IPS-15b (cell line): ENCODE data around the gene CLCF1.

Experiments
- H3K27me3 ChIP-seq: one replicate; pipeline ENCODE4 v1.6.1; 2013; ENCODE audit warnings: low read length; ENCODE audit not compliant: control insufficient read depth, insufficient read depth
- H3K36me3 ChIP-seq: one replicate; pipeline ENCODE4 v1.6.1; 2013; ENCODE audit warnings: low read length; ENCODE audit not compliant: control insufficient read depth, insufficient read depth
- H3K4me1 ChIP-seq: one replicate; pipeline ENCODE4 v1.6.1; 2013; ENCODE audit warnings: mild to moderate bottlenecking, low read length; ENCODE audit not compliant: control insufficient read depth, insufficient read depth
- H3K4me3 ChIP-seq: one replicate; pipeline ENCODE4 v1.5.1; 2013; ENCODE audit warnings: low read depth, low read length
- H3K9ac ChIP-seq: one replicate; pipeline ENCODE4 v1.6.1; 2013; ENCODE audit warnings: low read depth, mild to moderate bottlenecking, low read length
- H3K9me3 ChIP-seq: one replicate; pipeline ENCODE4 v1.6.1; 2013; ENCODE audit warnings: mild to moderate bottlenecking, low read length; ENCODE audit not compliant: control insufficient read depth, insufficient read depth

The CLCF1 gene

DNA sequence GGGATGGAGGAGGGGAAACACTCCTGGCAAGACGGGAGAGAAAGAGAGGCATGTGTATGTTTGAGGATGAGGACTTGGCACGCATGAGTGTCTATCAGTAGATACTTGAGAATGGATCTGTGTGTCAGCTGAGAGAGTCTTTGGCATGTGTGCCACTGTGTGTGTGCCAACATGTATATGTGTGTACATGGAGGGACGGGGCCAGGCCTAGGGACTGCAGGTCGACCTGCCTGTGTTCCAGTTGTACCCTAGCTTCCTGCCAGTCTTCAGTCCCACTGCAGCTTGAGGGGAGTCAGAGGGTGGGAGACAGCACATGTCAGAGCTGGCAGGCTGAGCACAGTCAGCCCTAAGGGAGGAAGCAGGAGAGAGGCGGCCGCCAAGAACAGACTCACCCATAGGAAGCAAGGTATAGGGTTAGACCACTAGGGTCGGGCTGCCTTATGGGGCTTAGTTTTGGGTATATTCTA is 5.6 kb downstream of the CLCF1 start:
- Histone ChIP-seq H3K4me1 (peaks cover 17% of the 10 kb centered on the region), H3K4me3 (no peak overlapping the region), H3K27me3 (peaks cover 28% of the 10 kb centered on the region), H3K9ac (no peak overlapping the region), H3K36me3 (peaks cover 3% of the 10 kb centered on the region), H3K9me3 (no peaks in the 10 kb centered on the region)

DNA sequence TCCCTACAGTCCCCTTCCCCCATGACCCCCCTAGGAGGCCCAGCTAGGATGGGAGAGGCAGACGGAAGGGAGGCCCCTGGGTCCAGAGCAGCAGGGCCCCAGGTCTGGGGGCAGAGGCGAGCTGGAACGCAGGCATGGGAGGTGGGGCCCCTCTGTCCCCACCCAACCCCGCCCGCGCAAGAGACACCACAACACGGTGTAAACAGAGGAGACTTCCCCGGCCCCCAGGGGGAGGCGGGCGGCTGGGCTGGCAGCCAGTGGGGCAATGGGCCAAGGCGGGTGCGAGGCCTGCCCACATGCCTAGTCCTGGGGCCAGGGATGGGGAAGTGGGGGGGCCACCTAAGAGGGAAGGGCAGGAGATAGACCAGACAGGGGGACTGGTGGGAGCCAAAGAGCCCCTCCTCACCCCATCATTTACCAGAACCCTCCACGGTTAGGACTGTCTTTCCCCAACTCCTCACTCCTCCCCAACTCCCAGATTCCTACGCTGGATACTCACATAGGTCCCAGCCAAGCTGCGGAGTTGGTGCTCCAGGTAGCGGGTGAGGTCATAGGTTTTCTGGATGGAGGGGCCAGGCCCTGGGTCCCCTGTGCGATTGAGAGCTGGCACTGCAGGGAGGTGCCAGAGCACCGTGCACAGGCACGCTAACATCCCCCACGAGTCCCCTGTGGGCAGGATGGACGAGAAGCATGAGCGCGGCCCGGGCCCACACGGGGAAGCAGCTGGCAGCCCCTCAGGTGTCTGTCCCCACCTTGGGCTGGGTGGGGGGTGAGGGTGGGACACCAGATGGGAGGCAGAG is 6.2 kb downstream of the CLCF1 start:
- Histone ChIP-seq H3K27me3 (peaks cover 30% of the 10 kb centered on the region), H3K36me3 (peaks cover 3% of the 10 kb centered on the region), H3K9me3 (no peaks in the 10 kb centered on the region), H3K9ac (no peak overlapping the region), H3K4me3 (no peak overlapping the region), H3K4me1 (peaks cover 17% of the 10 kb centered on the region)

DNA sequence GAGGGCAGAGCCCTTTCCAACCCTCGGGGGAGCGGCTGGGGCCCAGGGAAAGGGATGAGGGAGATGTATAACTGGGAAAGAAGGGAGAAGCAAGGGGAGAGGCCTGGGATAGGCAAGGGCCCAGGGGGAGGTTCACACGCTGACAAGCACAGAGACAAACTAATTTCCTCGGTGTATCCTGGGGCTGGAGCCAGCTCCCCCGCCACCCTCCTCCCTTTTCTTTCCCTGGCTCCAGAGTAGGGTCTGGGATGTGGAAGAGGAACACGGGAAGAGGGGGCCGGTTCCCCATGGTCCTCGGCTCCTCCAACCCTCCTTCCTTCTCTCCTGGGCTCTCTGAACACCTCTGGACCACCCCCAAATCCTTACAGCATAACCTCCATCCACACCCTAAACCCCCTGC is 6.9 kb downstream of the CLCF1 start:
- Histone ChIP-seq H3K4me1 (peaks cover 14% of the 10 kb centered on the region), H3K36me3 (peaks cover 3% of the 10 kb centered on the region), H3K27me3 (peaks cover 23% of the 10 kb centered on the region), H3K9ac (no peak overlapping the region), H3K4me3 (no peak overlapping the region), H3K9me3 (no peaks in the 10 kb centered on the region)

DNA sequence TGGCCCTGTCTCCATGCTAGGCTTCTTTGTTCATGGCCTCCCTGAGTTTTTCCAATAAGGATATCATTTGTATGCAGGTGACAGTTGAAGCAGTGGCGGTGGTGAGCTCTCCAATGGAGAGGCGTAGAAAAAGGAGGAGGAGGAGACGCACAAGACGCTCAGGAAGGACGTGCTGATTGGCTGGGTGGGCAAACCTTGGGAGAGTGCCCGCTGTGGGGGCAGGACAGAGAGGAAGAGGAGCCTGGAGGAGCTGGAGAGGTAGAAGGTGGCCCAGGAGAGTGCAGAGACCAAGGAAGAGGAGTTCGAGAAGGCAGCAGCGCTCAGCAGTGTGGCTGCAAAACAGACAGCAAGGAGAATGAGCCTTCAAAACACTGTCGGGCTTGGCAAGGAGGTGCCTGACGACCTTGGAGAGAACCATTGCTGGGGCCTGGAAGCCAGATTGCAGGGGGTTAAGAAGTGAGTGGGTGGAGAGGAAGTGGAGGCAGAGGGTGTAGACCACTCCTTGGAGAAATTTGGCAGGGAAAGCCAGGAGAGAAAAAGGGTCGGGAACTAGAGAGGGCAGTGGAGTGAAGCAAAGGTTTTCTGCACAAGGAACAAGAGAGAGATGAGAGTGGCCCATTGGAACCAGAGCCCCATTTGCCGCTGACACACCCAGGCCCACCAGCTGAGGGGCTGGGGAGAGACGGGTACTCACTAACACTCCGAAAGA is 7.5 kb downstream of the CLCF1 start:
- peaks cover 8% of the 10 kb centered on the region for H3K4me1 ChIP-seq
- H3K9me3 ChIP-seq, result no peaks in the 10 kb centered on the region
- H3K27me3 ChIP-seq, result peaks cover 19% of the 10 kb centered on the region
- H3K9ac ChIP-seq, result peak overlapping the region; percentile 12
- H3K36me3 ChIP-seq, result peaks cover 3% of the 10 kb centered on the region
- H3K4me3 ChIP-seq, result no peak overlapping the region

DNA sequence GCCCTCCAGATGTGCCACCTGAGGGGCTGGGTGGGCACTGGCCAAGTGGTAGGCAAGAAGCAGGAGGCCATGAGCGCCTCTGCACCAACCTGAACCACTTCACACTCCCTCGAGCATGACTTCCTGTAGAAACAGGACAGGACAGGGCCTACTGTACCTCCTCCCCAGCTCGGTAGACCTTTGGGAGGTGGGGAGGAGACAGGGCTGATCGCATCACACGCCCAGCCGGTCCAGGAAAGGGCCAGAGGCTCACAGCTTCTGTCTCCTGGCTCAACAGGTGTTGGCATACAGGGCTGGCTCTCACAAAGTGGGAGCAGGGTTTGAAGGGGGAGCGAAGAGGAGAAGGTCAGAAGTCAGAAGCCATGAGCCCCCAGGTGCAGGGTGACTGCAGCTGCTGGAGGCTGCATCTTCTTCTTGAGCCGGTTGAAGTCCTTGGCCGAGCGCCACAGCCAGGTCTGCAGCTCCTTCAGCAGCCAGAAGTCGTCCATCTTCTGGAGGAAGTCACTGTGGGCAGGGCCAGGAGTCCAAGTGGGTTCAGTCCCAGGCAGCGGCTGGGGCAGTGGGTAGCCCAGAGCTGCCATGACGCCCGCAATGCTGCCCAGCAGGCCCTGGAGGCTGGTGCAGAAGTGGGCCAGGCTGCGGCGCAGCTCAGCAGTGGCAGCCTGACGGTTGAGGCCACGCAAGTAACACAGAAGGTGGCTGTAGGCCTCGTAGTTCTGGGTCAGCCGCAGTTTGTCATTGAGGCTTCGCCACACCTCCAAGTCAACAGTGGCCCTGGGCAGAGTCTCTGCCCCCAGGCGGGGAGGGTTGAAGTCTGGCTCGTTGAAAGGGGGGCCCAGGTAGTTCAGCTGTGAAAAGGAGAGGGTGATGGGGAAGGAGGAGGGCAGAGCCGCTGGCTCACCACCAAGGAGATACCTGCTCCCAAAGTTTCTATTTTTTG is 8.3 kb downstream of the CLCF1 start:
- H3K4me3 ChIP-seq, result no peak overlapping the region
- H3K27me3 ChIP-seq, result peaks cover 19% of the 10 kb centered on the region
- no peaks in the 10 kb centered on the region for H3K9me3 ChIP-seq
- H3K9ac ChIP-seq, result no peak overlapping the region
- peaks cover 2% of the 10 kb centered on the region for H3K4me1 ChIP-seq
- H3K36me3 ChIP-seq, result peaks cover 3% of the 10 kb centered on the region

DNA sequence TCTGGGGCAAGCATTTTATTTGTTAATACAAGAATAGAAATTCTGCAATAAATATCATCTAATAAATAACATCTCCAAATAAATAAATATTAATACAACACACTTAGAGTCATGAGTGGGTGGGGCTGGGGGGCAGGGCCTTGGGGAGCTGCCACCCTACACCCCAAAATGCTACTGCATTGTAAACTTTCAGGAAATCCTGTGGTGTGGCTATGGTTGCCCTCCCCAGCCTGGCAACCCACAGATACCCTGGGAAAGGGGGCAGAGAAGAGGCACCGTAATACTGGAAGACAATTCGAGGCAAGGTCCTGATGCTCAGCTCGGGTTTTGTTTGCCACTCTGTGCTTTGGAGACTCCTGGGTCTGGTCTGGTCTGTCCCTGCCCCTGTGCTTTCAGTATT is 9.2 kb downstream of the CLCF1 start:
- Histone ChIP-seq H3K9ac (no peak overlapping the region), H3K4me1 (no peaks in the 10 kb centered on the region), H3K27me3 (peaks cover 10% of the 10 kb centered on the region), H3K9me3 (no peaks in the 10 kb centered on the region), H3K4me3 (no peak overlapping the region), H3K36me3 (peaks cover 3% of the 10 kb centered on the region)

DNA sequence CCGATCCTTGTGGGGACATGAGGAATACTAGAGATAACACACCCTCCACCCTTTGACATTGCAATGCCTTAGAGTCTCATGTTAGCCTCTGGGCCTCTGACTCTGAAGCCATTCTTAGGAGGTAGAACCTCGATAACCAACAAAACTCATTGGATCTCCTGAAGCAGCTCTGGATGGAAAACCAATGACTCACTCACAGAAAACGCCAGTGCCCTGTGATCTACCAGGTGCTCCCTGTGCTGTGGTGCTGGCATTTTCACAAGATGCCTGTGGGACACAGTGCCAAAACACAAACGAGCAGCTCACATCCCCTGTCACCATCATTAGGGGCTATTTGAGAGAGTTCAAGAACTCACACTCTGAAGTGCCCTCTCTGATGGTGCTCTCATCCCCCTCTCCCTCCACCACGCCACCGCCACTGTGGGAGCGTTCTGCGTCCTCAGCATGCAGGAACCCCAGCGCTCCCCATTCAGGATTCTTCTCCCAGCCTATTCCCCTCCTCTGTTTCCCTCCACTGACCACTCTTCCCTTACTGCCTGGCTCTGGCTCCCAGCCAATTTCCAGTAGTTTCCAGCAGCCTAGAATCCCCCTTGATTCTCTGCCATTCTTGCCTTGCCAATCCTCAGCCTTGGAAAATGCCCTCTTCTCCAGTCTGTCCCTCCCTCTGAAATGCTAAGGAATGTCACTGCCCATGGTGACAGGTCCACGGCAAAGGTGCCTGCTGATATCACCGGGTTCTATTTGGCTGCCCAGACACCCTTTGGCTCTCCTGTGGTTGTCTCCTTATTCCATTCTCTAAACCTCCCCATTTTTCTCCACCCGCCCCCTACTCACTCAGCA is 15.3 kb downstream of the CLCF1 start:
- Histone ChIP-seq H3K27me3 (peaks cover 8% of the 10 kb centered on the region), H3K36me3 (no peaks in the 10 kb centered on the region), H3K9me3 (no peaks in the 10 kb centered on the region), H3K9ac (no peak overlapping the region), H3K4me1 (peaks cover 15% of the 10 kb centered on the region), H3K4me3 (no peak overlapping the region)

DNA sequence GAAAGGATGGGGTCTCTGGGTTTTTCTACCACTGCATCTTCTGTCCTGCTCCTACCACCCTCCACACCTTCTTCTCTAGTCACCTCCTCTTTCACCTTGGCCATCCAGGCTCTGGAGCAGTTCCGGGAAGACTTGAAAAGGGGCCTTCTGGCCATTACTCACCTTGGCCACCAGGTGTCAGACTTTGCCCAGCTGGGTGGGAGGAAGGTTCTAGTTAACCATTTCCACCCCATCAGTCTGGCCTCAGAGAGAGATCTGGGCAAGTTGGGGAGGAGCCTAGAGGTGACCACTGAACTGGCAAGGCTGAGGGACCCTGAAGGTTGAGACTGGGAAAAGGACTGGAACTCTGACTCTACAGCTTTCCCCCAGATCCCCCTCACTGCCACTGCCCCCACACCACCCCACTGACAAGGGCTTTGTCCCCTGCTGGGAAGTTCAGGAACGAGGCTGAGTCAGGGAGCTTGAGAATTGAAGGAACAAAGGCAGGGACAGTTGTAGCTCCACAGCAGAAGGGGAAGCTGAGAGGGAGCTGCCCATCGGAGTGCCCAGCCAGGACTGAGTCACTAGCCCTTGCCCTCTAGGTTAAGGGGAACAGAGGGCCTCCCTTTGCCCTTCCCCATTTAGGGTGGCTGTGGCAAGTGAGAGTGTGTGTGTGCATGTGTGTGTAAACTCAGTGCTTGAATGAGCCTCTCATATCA is 16.4 kb downstream of the CLCF1 start:
- Histone ChIP-seq H3K9ac (no peak overlapping the region), H3K4me1 (peaks cover 15% of the 10 kb centered on the region), H3K9me3 (no peaks in the 10 kb centered on the region), H3K4me3 (no peak overlapping the region), H3K27me3 (peaks cover 5% of the 10 kb centered on the region), H3K36me3 (no peaks in the 10 kb centered on the region)

DNA sequence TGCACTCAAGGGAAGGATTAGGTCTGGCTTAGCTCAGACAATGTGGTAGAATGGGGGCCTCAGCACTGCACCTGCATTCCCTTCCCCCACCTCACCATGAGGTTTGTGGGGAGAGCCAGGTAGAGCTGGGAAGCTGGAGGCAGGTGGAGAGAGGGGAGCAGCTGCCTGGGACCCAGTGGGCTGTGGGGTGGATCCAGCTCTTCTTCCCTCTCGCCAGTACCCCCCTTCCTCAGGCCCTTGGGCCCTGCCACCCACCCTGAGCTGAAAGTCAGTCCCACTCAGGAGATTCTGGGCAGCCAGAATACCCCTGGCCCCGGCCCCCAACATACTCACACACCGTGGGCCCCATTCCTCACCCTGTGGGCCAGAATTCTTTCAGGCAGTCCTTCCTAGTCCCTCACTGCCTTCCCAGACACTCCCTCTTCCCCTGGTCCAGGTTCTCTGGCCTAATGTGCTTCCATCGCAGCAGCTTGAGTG is 17.0 kb downstream of the CLCF1 start:
- H3K9me3 ChIP-seq, result no peaks in the 10 kb centered on the region
- H3K4me3 ChIP-seq, result no peak overlapping the region
- peaks cover 15% of the 10 kb centered on the region for H3K4me1 ChIP-seq
- H3K36me3 ChIP-seq, result no peaks in the 10 kb centered on the region
- no peak overlapping the region for H3K9ac ChIP-seq
- H3K27me3 ChIP-seq, result peaks cover 5% of the 10 kb centered on the region

DNA sequence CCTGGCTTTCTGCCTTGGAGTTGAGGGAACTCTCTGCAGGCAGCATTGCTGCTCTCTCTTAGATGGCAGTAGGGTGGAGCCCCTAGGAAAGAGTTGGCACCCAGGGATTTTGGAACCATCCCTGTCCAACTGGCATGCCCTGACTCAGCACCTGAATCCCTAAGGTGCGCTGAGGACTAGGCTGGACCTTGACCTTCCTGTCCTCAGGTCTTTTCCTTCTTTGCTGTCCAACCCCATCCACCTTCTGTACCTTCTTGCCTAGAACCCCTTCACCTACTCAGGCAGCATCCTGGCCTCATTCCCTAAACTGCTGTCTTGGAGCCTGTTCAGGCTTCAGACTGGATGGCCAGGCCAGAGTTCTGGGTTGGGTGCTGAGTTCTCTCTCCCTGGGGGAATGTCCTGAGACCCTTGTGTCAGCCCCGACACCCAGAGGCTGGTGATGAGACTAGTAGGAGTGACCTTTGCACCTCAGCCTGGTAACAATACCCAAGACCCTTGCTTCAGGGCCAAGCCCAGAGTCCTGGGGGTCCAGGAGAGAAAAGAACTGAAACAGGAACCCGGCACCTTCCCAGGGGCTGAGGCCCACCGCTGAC is 17.5 kb downstream of the CLCF1 start:
- no peak overlapping the region for H3K4me3 ChIP-seq
- H3K4me1 ChIP-seq, result peaks cover 15% of the 10 kb centered on the region
- H3K9ac ChIP-seq, result no peak overlapping the region
- no peaks in the 10 kb centered on the region for H3K9me3 ChIP-seq
- no peaks in the 10 kb centered on the region for H3K36me3 ChIP-seq
- H3K27me3 ChIP-seq, result peaks cover 5% of the 10 kb centered on the region
